HepG2 (cell line): ENCODE data around the gene ROMO1. TPM values are rescaled to one million over a fixed set of nuclear protein-coding genes. Genes with fewer than 3 reads are reported as not detected.

ENCODE experiments used
- BORCS8-MEF2B ChIP-seq: sonication (generic); formaldehyde crosslinking; IDR thresholded peaks from 2 replicates; pipeline ENCODE4 v1.8.0; 2022; ENCODE audit warnings: mild to moderate bottlenecking, missing genetic modification reagents
- GATAD2A ChIP-seq: IDR thresholded peaks from 2 replicates; pipeline ENCODE4 v1.6.1; 2016
- GFI1 ChIP-seq: sonication (generic); formaldehyde crosslinking; IDR thresholded peaks from 2 replicates; pipeline ENCODE4 v1.5.0; 2020; ENCODE audit warnings: missing genetic modification reagents, mild to moderate bottlenecking, borderline replicate concordance
- GTF3A ChIP-seq: sonication (generic); formaldehyde crosslinking; conservative IDR thresholded peaks from 2 replicates; pipeline ENCODE4 v1.4.0; 2020; ENCODE audit warnings: mild to moderate bottlenecking, missing genetic modification reagents
- MIXL1 ChIP-seq: IDR thresholded peaks from 2 replicates; pipeline ENCODE4 v1.6.1; 2016
- RAD51 ChIP-seq: fragments of 450-650 bp; IDR thresholded peaks from 2 replicates; pipeline ENCODE4 v1.6.1; 2016; ENCODE audit warnings: borderline replicate concordance
- RFXAP ChIP-seq: sonication (generic); formaldehyde crosslinking; IDR thresholded peaks from 2 replicates; pipeline ENCODE4 v1.4.0; 2020; ENCODE audit warnings: missing genetic modification reagents, borderline replicate concordance
- ZNF296 ChIP-seq: sonication (generic); formaldehyde crosslinking; conservative IDR thresholded peaks from 2 replicates; pipeline ENCODE4 v1.5.0; 2020; ENCODE audit warnings: mild to moderate bottlenecking, missing genetic modification reagents
- ZNF383 ChIP-seq: sonication (generic); formaldehyde crosslinking; IDR thresholded peaks from 2 replicates; pipeline ENCODE4 v1.4.0; 2020; ENCODE audit warnings: missing genetic modification reagents, mild to moderate bottlenecking, borderline replicate concordance
- ZNF549 ChIP-seq: sonication (generic); formaldehyde crosslinking; IDR thresholded peaks from 2 replicates; pipeline ENCODE4 v1.5.0; 2020; ENCODE audit warnings: missing genetic modification reagents
- ZNF746 ChIP-seq: sonication (generic); formaldehyde crosslinking; IDR thresholded peaks from 2 replicates; pipeline ENCODE4 v1.8.0; 2022; ENCODE audit warnings: mild to moderate bottlenecking, missing genetic modification reagents
- polyA plus RNA-seq, 8 experiments: library from polyadenylated mRNA; depleted of rRNA in 3 of 8; stranded (reverse) in 7 of 8; unstranded in 1 of 8; fragments of >200 nt; fragmentation: Illumina TruSeq in 4 of 8; extraction: Trizol in 4 of 8; gene quantifications; 2 replicates each; pipeline versions ENCODE4 v1.2.1 to v1.2.3, GENCODE V29; 2011 to 2016; ENCODE audit warnings: low read depth in 4 of 8, missing spikeins in 1 of 8, mixed read lengths in 1 of 8; ENCODE audit not compliant: insufficient read depth in 1 of 8
- total RNA-seq, 5 experiments: library from RNA; depleted of rRNA; stranded (reverse); fragments of >200 nt; fragmentation: Illumina TruSeq; extraction: Trizol; gene quantifications; 2 replicates each; pipeline ENCODE4 v1.2.3, GENCODE V29; 2016; ENCODE audit warnings: low read depth in 1 of 5
- TF ChIP-seq, protein P1 (sequence below): sonication (generic); formaldehyde crosslinking; IDR thresholded peaks from 2 replicates; pipeline ENCODE4 v1.4.0; 2020; ENCODE audit warnings: mild to moderate bottlenecking, missing genetic modification reagents
- TF ChIP-seq, protein P2 (sequence below): sonication (generic); formaldehyde crosslinking; IDR thresholded peaks from 2 replicates; pipeline ENCODE4 v1.8.0; 2022; ENCODE audit warnings: missing genetic modification reagents, mild to moderate bottlenecking, borderline replicate concordance
- TF ChIP-seq, protein P3 (sequence below): sonication (generic); formaldehyde crosslinking; IDR thresholded peaks from 2 replicates; pipeline ENCODE4 v1.8.0; 2022; ENCODE audit warnings: mild to moderate bottlenecking, missing genetic modification reagents, moderate library complexity
- TF ChIP-seq, protein P4 (sequence below): sonication (generic); formaldehyde crosslinking; IDR thresholded peaks from 2 replicates; pipeline ENCODE4 v1.5.0; 2020; ENCODE audit warnings: mild to moderate bottlenecking, missing genetic modification reagents, moderate library complexity
- TF ChIP-seq, protein P5 (sequence below): sonication (generic); formaldehyde crosslinking; IDR thresholded peaks from 2 replicates; pipeline ENCODE4 v1.8.0; 2022; ENCODE audit warnings: mild to moderate bottlenecking, missing genetic modification reagents

Gene ROMO1
- total and polyA plus RNA-seq, 2 of the 13 experiments (the other 11 are each of a cell fraction or from before 2014, with no cell fraction given), result 636 to 755 TPM

DNA sequence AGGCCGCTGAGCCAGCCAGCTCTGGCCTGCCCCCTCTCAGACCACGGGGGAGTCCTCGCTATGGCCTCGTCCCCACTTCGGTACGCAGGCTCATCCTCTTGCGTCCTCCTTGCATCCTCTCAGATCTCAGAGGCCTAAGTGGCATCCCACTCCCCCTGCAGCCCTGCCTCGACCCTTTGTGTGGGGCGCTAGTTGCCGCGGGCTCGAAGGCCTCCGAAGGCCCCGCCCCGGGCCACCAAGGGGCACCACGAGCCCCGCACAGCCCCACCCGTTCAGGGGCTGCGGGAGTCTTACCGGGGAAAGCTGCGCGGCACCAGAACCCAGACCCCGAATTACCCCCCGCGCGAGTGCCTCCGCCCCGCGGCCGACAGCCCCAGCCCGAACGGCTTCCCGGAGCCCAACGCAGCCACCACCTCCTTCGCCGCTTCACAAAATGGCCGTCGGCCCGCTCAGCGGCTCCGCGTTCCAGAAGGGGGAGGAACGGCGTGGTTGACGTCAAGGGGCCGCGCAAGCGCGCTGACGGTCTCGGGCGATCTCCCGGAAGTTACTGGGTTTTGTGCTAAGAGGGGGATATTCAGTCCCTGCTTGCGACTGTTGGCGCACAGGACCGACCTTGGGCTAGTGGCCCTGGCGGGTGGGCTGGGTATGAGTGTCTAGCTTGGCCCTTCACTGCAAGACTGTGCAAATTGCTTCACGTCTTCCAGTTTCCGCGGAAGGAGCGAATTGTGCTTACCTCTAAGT lies 34.6 kb upstream of the ROMO1 start, which contains the start of the genes CPNE1 and RBM12 (continued):
- TF ChIP-seq, protein P1, sequence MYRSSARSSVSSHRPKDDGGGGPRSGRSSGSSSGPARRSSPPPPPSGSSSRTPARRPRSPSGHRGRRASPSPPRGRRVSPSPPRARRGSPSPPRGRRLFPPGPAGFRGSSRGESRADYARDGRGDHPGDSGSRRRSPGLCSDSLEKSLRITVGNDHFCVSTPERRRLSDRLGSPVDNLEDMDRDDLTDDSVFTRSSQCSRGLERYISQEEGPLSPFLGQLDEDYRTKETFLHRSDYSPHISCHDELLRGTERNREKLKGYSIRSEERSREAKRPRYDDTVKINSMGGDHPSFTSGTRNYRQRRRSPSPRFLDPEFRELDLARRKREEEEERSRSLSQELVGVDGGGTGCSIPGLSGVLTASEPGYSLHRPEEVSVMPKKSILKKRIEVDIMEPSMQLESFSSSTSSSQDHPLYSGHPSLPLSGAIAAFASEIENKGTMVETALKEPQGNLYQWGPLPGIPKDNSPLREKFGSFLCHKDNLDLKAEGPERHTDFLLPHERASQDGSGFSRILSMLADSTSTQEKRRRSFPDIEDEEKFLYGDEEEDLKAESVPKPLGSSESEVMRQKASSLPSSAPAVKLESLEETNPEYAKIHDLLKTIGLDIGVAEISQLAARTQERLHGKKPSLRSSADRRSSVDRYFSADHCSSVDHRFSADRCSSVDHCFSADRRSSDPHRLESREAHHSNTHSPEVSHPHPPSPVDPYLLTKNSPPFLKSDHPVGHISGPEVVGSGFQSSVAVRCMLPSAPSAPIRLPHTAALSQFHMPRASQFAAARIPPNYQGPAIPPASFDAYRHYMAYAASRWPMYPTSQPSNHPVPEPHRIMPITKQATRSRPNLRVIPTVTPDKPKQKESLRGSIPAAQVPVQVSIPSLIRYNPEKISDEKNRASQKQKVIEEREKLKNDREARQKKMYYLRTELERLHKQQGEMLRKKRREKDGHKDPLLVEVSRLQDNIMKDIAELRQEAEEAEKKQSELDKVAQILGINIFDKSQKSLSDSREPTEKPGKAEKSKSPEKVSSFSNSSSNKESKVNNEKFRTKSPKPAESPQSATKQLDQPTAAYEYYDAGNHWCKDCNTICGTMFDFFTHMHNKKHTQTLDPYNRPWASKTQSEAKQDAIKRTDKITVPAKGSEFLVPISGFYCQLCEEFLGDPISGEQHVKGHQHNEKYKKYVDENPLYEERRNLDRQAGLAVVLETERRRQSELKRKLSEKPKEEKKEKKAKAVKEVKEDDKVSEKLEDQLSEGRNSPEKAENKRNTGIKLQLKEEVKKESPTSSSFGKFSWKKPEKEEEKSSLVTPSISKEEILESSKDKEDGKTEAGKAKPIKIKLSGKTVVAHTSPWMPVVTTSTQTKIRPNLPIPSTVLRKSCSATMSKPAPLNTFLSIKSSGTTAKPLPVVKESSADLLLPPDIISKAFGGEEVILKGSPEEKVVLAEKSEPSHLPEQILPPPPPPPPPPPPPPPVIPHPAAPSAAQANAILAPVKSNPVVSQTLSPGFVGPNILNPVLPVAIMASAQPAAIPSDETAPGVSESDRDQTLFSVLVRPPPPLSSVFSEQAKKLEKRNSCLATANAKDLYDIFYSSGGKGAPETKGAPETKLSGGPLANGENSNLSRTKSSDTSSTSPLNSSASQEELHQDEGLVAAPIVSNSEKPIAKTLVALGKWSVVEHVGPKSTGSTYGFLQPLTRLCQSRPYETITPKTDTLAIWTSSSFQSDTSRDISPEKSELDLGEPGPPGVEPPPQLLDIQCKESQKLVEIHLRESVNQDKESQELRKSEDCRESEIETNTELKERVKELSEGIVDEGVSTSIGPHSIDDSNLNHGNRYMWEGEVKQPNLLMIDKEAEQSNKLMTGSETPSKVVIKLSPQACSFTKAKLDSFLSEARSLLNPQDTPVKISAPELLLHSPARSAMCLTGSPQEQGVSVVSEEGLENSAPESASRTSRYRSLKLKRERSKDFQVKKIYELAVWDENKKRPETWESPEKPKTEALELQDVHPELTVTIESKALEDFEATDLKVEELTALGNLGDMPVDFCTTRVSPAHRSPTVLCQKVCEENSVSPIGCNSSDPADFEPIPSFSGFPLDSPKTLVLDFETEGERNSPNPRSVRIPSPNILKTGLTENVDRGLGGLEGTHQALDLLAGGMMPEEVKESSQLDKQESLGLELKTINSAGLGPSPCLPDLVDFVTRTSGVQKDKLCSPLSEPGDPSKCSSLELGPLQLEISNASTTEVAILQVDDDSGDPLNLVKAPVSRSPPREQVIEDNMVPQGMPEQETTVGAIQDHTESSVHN (CRISPR knock-in tag), result peak; percentile 88
- TF ChIP-seq ZNF746 (peak; percentile 66; the same call in 1 of the 2 replicates), ZNF383 (CRISPR knock-in tag) (peak; percentile 99; the same call in 1 of the 2 replicates), ZNF296 (CRISPR knock-in tag) (peak; percentile 97; the same call in 1 of the 2 replicates), GTF3A (CRISPR knock-in tag) (peak; percentile 82), GATAD2A (peak; percentile 83), RAD51 (no peak), RFXAP (peak; percentile 88), MIXL1 (CRISPR knock-in tag) (peak; percentile 93), ZNF549 (CRISPR knock-in tag) (peak; percentile 76; the same call in 1 of the 2 replicates), BORCS8-MEF2B (CRISPR knock-in tag) (peak; percentile 94; the same call in 1 of the 2 replicates), GFI1 (CRISPR knock-in tag) (peak; percentile 78)
- TF ChIP-seq, protein P2, sequence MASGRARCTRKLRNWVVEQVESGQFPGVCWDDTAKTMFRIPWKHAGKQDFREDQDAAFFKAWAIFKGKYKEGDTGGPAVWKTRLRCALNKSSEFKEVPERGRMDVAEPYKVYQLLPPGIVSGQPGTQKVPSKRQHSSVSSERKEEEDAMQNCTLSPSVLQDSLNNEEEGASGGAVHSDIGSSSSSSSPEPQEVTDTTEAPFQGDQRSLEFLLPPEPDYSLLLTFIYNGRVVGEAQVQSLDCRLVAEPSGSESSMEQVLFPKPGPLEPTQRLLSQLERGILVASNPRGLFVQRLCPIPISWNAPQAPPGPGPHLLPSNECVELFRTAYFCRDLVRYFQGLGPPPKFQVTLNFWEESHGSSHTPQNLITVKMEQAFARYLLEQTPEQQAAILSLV, result peak; percentile 92
- TF ChIP-seq, protein P3, sequence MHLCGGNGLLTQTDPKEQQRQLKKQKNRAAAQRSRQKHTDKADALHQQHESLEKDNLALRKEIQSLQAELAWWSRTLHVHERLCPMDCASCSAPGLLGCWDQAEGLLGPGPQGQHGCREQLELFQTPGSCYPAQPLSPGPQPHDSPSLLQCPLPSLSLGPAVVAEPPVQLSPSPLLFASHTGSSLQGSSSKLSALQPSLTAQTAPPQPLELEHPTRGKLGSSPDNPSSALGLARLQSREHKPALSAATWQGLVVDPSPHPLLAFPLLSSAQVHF (CRISPR knock-in tag), result no peak; the same call in 1 of the 2 replicates
- TF ChIP-seq, protein P4, sequence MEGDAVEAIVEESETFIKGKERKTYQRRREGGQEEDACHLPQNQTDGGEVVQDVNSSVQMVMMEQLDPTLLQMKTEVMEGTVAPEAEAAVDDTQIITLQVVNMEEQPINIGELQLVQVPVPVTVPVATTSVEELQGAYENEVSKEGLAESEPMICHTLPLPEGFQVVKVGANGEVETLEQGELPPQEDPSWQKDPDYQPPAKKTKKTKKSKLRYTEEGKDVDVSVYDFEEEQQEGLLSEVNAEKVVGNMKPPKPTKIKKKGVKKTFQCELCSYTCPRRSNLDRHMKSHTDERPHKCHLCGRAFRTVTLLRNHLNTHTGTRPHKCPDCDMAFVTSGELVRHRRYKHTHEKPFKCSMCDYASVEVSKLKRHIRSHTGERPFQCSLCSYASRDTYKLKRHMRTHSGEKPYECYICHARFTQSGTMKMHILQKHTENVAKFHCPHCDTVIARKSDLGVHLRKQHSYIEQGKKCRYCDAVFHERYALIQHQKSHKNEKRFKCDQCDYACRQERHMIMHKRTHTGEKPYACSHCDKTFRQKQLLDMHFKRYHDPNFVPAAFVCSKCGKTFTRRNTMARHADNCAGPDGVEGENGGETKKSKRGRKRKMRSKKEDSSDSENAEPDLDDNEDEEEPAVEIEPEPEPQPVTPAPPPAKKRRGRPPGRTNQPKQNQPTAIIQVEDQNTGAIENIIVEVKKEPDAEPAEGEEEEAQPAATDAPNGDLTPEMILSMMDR, result peak; percentile 30; the same call in 1 of the 2 replicates
- TF ChIP-seq, protein P5, sequence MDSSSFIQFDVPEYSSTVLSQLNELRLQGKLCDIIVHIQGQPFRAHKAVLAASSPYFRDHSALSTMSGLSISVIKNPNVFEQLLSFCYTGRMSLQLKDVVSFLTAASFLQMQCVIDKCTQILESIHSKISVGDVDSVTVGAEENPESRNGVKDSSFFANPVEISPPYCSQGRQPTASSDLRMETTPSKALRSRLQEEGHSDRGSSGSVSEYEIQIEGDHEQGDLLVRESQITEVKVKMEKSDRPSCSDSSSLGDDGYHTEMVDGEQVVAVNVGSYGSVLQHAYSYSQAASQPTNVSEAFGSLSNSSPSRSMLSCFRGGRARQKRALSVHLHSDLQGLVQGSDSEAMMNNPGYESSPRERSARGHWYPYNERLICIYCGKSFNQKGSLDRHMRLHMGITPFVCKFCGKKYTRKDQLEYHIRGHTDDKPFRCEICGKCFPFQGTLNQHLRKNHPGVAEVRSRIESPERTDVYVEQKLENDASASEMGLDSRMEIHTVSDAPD (CRISPR knock-in tag), result no peak
